Motor neuron (in vitro differentiated cells): ENCODE data around the gene PHYHD1. TPM values are rescaled to one million over a fixed set of nuclear protein-coding genes. Genes with fewer than 3 reads are reported as not detected.

Experiments used
- ATAC-seq, 8 experiments: fragments of 200-7000 bp; cut with Tn5 transposase; replicated peaks in 6 of 8; 2 replicates each; pipeline ENCODE4 v1.8.0; 2021; ENCODE audit warnings: mild to moderate bottlenecking in 8 of 8, moderate library complexity in 8 of 8
- H3K27ac ChIP-seq, 2 donors: fragments of 250-450 bp; sonication (Bioruptor Pico); 2 replicates each; pipeline ENCODE4 v1.9.0; 2021; ENCODE audit warnings: antibody characterized with exemption in 2 of 2, mild to moderate bottlenecking in 2 of 2, moderate library complexity in 1 of 2
- H3K4me1 ChIP-seq, 2 donors: fragments of 250-450 bp; sonication (Bioruptor Pico); replicated peaks in 1 of 2; 2 replicates each; pipeline ENCODE4 v1.6.1; 2021; ENCODE audit warnings: antibody characterized with exemption in 2 of 2, mild to moderate bottlenecking in 2 of 2, moderate library complexity in 1 of 2
- H3K4me3 ChIP-seq, 5 donors: fragments of 250-450 bp; sonication (Bioruptor Pico); 2 replicates each; pipeline ENCODE4 v1.9.0; 2021; ENCODE audit warnings: antibody characterized with exemption in 5 of 5, mild to moderate bottlenecking in 5 of 5, moderate library complexity in 4 of 5
- WGBS, 10 experiments: fragments of 450-650 bp; shearing (Covaris generic); methylation state at CpG; one replicate each; pipeline ENCODE4 v1.0.0; 2022; 5-methylcytosine and 5-hydroxymethylcytosine counted together
- in situ Hi-C, 9 experiments: fragments of 400-800 bp; cut with MboI; loops; one replicate each; pipeline ENCODE4 v1.15.0; 2021; ENCODE audit warnings: low sequenced_read_pairs in 9 of 9, low pct_unique_long_range_greater_than_20kb in 2 of 9; ENCODE audit not compliant: unreplicated experiment in 9 of 9
- total RNA-seq, 8 experiments: library from RNA; unstranded; fragments of 300-600 nt; gene quantifications; 2 replicates each; pipeline versions ENCODE4 v1.2.3 to v1.2.4, GENCODE V29; 2022

PHYHD1 gene
- total RNA-seq, 8 experiments from 2014 or later, result 0.16 to 16.4 (median 0.97) TPM

DNA sequence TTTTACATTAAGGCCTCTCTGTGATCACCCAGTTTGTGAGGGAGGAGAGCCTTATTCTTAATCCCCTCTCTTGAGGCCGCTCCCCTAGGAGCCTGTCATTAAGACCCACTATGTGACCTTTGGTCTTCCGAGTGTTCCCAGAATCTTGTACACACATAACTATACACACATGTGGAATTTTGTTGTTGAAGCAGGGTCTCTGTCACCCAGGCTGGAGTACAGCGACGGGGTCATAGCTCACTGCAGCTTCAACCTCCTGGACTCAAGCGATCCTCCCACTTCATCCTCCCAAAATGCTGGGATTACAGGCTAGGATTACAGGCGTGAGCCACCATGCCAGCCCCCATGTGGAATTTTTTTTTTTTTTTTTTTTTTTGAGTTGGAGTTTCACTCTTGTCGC is 14.8 kb upstream of the PHYHD1 start:
- Histone ChIP-seq H3K4me1 (no peaks in the 10 kb centered on the region), H3K4me3 (no peak overlapping the region), H3K27ac (no peak overlapping the region)
- in situ Hi-C loops, result no loop called here
- 70 to 100% (median 88%) methylated on average over 1 to 5 of the region's 7 CpGs; no CpG with 5 or more reads in 2 of the 10 experiments for WGBS, 10 experiments
- ATAC-seq, result no peak

GRCh38 chr9:128906741-128907140 is 14.0 kb upstream of the PHYHD1 start:
- peaks cover 0 to 6% of the 10 kb centered on the region in 2 donors for H3K4me1 ChIP-seq
- no peak overlapping the region for H3K4me3 ChIP-seq
- no peak for ATAC-seq
- H3K27ac ChIP-seq, result no peak overlapping the region
- WGBS, 10 experiments, result 36 to 100% (median 100%) methylated on average over 1 to 2 of the region's 2 CpGs; no CpG with 5 or more reads in 6 of the 10 experiments
- in situ Hi-C loops, result no loop called here

GRCh38 chr9:128908372-128908771 is 12.4 kb upstream of the PHYHD1 start:
- no peak overlapping the region for H3K4me3 ChIP-seq
- peaks cover 0 to 10% of the 10 kb centered on the region in 2 donors for H3K4me1 ChIP-seq
- in situ Hi-C loops, result no loop called here
- H3K27ac ChIP-seq, result no peak overlapping the region
- ATAC-seq, result no peak
- WGBS, 10 experiments, result 92 to 100% (median 97%) methylated on average over 1 to 12 of the region's 24 CpGs; no CpG with 5 or more reads in 5 of the 10 experiments

DNA sequence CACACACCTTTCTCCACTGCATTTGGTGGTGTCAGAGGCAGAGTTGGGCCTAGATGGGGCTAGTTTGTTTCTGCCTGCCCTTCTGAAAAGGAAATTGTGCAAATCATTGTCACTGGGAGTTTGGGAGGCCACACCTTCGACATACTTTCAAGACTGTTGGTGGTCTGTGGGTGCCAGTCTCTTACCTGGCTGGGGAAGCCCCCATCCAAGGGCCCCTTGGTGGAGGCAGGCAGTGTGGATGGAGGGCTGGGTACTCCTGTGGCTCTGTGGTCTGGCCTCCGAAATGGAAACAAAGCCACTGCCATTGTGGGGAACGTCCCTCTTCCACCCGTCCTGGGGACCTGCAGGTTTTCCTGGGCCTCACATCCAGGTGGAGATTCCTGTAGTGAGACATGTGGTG is 10.9 kb upstream of the PHYHD1 start:
- 90 to 100% methylated on average over 1 to 2 of the region's 4 CpGs; no CpG with 5 or more reads in 8 of the 10 experiments for WGBS, 10 experiments
- H3K4me1 ChIP-seq, result peaks cover 0 to 10% of the 10 kb centered on the region in 2 donors
- in situ Hi-C loops, result no loop called here
- no peak for ATAC-seq
- no peak overlapping the region for H3K4me3 ChIP-seq
- H3K27ac ChIP-seq, result no peak overlapping the region

DNA sequence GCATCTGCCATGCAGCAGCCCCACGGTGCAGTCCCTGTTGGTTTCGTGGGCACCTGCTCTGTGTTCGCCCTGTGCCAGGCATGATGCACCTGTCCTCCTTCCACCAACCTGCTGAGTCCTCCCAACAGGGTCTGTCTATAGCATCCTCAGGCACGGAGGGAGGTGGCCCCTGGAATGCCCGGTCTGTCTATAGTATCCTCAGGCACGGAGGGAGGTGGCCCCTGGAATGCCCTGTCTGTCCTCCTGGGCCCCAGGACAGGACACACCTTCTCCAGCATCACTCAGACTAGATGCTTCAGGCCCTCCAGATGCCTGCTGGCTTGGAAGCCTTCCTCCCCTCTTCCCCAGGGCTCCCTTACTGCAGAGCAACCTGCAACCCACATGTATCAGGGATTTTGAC is 9.9 kb upstream of the PHYHD1 start:
- ATAC-seq, result no peak
- 40 to 100% (median 90%) methylated on average over 1 to 3 of the region's 6 CpGs; no CpG with 5 or more reads in 3 of the 10 experiments for WGBS, 10 experiments
- in situ Hi-C loops, result no loop called here
- Histone ChIP-seq H3K4me1 (peaks cover 0 to 10% of the 10 kb centered on the region in 2 donors), H3K27ac (no peak overlapping the region), H3K4me3 (no peak overlapping the region)

DNA sequence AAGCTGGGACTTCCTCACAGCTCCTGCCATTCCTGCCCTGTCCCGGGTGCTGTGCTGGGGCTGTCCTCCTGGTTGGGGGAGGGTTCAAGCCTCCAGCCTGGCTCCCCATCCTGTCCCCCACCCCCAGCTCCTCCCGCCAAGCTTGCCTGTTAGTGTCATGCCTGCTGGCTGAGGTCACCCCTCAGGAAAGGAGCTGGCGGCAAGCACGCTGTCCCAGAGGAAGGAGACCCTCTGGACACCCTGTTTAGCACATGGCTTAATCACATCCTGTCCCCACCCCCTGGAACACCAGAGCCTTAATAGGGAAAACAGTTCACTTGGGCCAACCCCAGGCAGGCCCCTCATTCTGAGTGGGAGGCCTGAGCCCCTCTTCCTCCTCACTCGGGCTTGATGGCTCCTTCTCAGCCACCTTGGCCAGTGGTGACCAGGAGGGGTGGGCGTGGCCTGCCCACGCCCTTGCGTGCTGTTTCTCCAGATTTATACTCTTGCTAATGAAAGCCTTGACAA is 9.2 kb upstream of the PHYHD1 start:
- no peak overlapping the region for H3K27ac ChIP-seq
- peaks cover 0 to 10% of the 10 kb centered on the region in 2 donors for H3K4me1 ChIP-seq
- no peak overlapping the region for H3K4me3 ChIP-seq
- 0 to 100% (median 56%) methylated on average over 1 to 6 of the region's 8 CpGs; no CpG with 5 or more reads in 4 of the 10 experiments for WGBS, 10 experiments
- peak; percentile 45 to 85 (median 72) for ATAC-seq
- in situ Hi-C loops, result no loop called here

DNA sequence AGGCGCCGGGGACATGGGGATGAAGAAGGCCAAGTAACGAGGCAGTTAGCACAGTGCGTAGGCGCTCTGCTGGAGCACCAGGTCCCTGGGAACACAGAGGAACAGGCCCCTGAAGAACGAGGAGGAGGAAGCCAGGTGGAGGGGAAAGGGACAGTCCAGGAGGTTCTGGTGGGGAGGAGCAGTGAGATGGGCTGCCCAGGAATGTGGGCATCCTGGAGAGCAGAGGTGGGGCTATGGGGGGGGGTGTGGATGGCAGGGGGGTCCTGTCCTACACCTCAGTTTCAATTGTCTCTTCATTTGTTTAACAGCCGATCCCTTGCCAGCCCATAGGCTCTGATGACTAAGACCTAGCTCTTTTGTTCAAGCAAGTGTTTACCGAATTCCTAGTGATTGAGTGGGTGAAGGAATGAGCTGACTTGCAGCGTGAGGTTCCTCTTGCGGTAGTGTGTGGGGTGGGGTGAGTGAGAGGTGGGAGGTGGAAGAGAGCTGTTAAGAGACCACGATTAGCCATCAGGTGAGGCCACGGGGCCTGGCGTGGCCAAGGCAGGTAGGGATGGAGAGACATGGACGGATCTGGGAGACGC is 8.4 kb upstream of the PHYHD1 start:
- Histone ChIP-seq H3K4me3 (no peak overlapping the region), H3K4me1 (peaks cover 0 to 10% of the 10 kb centered on the region in 2 donors), H3K27ac (no peak overlapping the region)
- WGBS, 10 experiments, result 40 to 100% (median 80%) methylated on average over 2 to 6 of the region's 15 CpGs; no CpG with 5 or more reads in 5 of the 10 experiments
- ATAC-seq, result peak in 3 of 8 experiments; percentile 22 to 67 (median 39)
- in situ Hi-C loops, result no loop called here

GRCh38 chr9:128913048-128913900 is 7.5 kb upstream of the PHYHD1 start:
- WGBS, 10 experiments, result 40 to 100% (median 88%) methylated on average over 1 to 5 of the region's 15 CpGs; no CpG with 5 or more reads in 3 of the 10 experiments
- in situ Hi-C loops, result no loop called here
- peak in 3 of 8 experiments; percentile 52 to 70 (median 56) for ATAC-seq
- Histone ChIP-seq H3K27ac (no peak overlapping the region), H3K4me3 (no peak overlapping the region), H3K4me1 (peaks cover 0 to 10% of the 10 kb centered on the region in 2 donors)

- 83 to 100% (median 97%) methylated on average over 1 to 5 of the region's 23 CpGs; no CpG with 5 or more reads in 5 of the 10 experiments for WGBS, 10 experiments
- no peak overlapping the region for H3K27ac ChIP-seq
- ATAC-seq, result no peak
- in situ Hi-C loops, result no loop called here
- H3K4me1 ChIP-seq, result peaks cover 0 to 10% of the 10 kb centered on the region in 2 donors
- H3K4me3 ChIP-seq, result no peak overlapping the region
Observed at GRCh38 chr9:128913995-128914772, 6.6 kb upstream of the PHYHD1 start.

DNA sequence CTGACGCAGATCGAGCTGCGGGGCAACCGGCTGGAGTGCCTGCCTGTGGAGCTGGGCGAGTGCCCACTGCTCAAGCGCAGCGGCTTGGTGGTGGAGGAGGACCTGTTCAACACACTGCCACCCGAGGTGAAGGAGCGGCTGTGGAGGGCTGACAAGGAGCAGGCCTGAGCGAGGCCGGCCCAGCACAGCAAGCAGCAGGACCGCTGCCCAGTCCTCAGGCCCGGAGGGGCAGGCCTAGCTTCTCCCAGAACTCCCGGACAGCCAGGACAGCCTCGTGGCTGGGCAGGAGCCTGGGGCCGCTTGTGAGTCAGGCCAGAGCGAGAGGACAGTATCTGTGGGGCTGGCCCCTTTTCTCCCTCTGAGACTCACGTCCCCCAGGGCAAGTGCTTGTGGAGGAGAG is 4.6 kb upstream of the PHYHD1 start:
- Histone ChIP-seq H3K27ac (no peak overlapping the region), H3K4me3 (no peak overlapping the region), H3K4me1 (peaks cover 0 to 8% of the 10 kb centered on the region in 2 donors)
- 83 to 100% methylated on average over 1 to 2 of the region's 18 CpGs; no CpG with 5 or more reads in 8 of the 10 experiments for WGBS, 10 experiments
- ATAC-seq, result peak in 2 of 8 experiments; percentile 41 to 70
- in situ Hi-C loops, result no loop called here

DNA sequence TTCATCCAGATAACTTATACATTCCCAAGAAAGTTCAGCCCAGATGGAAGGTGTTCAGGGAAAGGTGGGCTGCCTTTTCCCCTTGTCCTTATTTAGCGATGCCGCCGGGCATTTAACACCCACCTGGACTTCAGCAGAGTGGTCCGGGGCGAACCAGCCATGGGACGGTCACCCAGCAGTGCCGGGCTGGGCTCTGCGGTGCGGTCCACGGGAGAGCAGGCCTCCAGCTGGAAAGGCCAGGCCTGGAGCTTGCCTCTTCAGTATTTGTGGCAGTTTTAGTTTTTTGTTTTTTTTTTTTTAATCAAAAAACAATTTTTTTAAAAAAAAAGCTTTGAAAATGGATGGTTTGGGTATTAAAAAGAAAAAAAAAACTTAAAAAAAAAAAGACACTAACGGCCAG is 4.0 kb upstream of the PHYHD1 start:
- WGBS, 10 experiments, result 73 to 98% (median 89%) methylated on average over 1 to 11 of the region's 11 CpGs; no CpG with 5 or more reads in 4 of the 10 experiments
- H3K27ac ChIP-seq, result no peak overlapping the region

DNA sequence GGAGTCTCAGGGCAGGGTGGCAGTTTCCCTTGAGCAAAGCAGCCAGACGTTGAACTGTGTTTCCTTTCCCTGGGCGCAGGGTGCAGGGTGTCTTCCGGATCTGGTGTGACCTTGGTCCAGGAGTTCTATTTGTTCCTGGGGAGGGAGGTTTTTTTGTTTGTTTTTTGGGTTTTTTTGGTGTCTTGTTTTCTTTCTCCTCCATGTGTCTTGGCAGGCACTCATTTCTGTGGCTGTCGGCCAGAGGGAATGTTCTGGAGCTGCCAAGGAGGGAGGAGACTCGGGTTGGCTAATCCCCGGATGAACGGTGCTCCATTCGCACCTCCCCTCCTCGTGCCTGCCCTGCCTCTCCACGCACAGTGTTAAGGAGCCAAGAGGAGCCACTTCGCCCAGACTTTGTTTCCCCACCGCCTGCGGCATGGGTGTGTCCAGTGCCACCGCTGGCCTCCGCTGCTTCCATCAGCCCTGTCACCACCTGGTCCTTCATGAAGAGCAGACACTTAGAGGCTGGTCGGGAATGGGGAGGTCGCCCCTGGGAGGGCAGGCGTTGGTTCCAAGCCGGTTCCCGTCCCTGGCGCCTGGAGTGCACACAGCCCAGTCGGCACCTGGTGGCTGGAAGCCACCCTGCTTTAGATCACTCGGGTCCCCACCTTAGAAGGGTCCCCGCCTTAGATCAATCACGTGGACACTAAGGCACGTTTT is 3.5 kb upstream of the PHYHD1 start:
- Histone ChIP-seq H3K4me3 (no peak overlapping the region), H3K27ac (no peak overlapping the region), H3K4me1 (peaks cover 0 to 2% of the 10 kb centered on the region in 2 donors)
- in situ Hi-C loops, result no loop called here
- ATAC-seq, result peak in 2 of 8 experiments; percentile 6 to 28
- 39 to 100% (median 83%) methylated on average over 2 to 15 of the region's 26 CpGs; no CpG with 5 or more reads in 2 of the 10 experiments for WGBS, 10 experiments

More for the DNA sequence above, 4.0 kb upstream of the PHYHD1 start:
- ATAC-seq, result no peak
- Histone ChIP-seq H3K4me3 (no peak overlapping the region), H3K4me1 (peaks cover 0 to 4% of the 10 kb centered on the region in 2 donors)
- in situ Hi-C loops, result no loop called here
